GM18499 (cell line): ENCODE measurements around the gene LMOD1.
"Not testable (repeated sequence)": the region's sequence is repeated elsewhere in the genome, so short reads cannot be mapped to it uniquely, and the experiment has no call there.

Experiments
- ATAC-seq: cut with Tn5 transposase; IDR thresholded peaks from one replicate; pipeline ENCODE4 v1.9.1; 2021; ENCODE audit warnings: moderate number of reproducible peaks; ENCODE audit not compliant: insufficient read depth, unreplicated experiment

Gene LMOD1

DNA sequence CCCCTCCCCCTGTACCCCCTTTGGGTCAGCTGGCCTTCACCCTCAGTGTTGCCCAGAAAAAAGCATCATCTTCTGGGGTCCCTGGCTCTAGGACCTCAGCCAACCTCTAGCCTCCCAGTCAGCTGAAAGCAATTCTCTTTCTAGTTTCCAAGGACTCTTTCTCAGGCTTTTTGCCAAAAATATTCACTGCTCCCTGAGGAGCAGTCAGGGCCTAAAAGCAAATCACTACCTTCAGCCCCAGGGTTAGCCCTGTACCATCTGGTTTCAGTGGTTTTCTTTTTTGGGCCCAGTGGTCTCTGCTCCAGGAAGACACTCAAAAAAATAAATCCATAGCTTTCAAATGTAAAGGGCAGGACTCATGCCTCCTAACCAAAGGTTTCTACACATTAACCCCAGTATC, 3.1 kb upstream of the LMOD1 start:
- ATAC-seq, result no peak

DNA sequence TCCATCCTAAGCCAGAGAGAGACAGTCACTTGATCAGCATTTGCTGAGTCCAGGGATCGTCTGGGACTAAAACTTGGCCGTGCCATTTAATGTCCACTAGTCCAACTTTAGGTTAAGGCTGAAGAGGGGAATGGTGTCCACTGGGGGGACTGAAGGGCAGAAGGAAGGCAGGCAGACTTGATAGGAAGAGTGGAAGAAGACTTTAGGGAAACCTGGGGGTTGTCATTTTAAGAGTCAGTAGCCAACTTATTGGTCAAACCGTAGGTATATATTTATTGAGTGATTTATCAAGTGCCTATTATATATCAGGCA, 1.3 kb upstream of the LMOD1 start:
- no peak for ATAC-seq

DNA sequence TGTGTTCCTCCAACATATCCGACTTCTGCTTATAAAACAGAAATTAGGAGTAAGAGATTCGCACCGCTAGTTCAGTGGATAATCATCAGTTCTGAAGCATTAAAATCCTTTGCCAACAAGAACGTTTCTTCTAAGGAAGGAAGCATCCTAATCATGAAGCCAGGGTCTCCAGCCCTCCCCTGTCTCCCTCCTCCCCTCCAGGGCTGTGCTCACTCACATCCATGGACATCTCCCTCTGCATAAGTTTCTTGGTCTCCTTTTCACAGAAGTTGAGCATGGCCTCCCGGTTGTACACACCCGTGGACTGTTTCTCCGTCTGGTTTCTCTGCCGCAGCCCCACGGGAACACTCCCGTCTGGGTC, 505 bp downstream of the LMOD1 start:
- no peak for ATAC-seq

GRCh38 chr1:201945157-201945556, 1.2 kb downstream of the LMOD1 start:
- ATAC-seq, result no peak

- no peak for ATAC-seq
Observed at GRCh38 chr1:201944639-201945038, 1.7 kb downstream of the LMOD1 start.

GRCh38 chr1:201944002-201944401, 2.3 kb downstream of the LMOD1 start:
- ATAC-seq, result no peak

- ATAC-seq, result no peak
Observed at GRCh38 chr1:201942129-201942495, 4.2 kb downstream of the LMOD1 start.

DNA sequence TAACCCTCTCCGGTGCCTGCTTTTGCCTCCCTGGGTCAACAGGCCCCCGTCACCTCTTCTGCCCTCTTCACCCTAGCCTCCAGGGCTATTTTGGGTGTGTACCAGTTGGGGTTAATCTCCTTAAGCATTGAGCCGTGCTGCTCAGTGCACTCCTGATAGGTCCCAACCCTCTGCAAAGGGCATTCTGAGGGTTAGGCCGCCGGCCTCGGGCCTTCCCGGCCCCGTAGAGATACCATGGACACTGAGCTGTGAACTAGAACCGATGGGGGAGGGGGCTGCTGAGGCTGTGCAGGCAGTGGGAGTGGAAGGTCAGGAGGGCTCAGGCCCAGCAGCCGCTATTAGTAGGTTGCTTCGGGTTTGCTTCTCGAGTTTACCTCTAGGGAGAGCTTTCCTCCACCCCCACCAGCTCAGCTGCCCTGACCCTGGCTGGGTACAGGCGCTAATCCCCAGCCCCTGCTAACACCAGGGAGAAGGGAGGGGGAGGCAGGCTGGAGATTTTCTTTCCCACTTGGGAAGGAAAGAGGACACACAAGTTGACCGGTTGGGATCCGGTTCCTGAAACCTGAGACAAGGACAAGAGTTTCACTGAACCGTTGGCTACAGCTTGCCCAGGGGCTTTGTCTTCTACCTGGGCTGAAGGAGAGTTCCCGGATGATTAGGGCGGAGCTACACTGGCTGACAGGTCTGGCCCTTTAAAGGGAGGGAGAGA, 4.8 kb downstream of the LMOD1 start:
- ATAC-seq, result no peak

DNA sequence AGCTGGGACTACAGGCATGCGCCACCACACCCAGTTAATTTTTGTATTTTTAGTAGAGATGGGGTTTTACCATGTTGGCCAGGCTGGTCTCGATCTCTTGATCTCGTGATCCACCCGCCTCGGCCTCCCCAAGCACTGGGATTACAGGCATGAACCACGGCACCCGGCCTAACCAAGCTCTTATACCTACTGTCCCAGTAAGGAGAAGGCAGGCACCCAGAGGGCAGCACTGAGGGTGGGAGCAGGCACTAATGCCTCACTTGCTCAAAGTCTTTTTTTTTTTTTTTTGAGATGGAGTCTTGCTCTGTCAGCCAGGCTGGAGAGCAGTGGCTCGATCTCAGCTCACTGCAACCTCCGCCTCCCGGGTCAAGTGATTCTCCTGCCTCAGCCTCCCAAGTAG, 6.0 kb downstream of the LMOD1 start:
- ATAC-seq, result not testable (repeated sequence)

GRCh38 chr1:201939574-201939973, 6.8 kb downstream of the LMOD1 start:
- no peak for ATAC-seq

DNA sequence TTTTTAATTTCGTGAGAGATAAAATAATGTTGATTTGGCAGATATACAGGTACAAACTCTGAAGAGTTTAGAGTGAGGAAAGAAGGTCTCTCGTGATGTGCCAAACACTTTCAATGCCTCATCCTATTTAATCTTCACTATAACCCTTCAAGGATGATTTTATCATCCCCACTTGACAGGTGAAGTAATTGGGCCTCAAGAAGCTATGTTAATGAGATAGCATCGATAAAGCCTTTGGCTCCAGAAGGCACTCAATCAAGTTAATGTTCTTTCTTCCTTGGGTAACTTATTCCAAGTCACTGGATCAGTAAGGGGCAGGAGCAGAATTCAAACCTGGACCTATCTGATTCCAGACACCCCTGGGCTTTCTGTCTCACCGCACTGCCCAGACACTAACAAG, 7.2 kb downstream of the LMOD1 start:
- no peak for ATAC-seq

DNA sequence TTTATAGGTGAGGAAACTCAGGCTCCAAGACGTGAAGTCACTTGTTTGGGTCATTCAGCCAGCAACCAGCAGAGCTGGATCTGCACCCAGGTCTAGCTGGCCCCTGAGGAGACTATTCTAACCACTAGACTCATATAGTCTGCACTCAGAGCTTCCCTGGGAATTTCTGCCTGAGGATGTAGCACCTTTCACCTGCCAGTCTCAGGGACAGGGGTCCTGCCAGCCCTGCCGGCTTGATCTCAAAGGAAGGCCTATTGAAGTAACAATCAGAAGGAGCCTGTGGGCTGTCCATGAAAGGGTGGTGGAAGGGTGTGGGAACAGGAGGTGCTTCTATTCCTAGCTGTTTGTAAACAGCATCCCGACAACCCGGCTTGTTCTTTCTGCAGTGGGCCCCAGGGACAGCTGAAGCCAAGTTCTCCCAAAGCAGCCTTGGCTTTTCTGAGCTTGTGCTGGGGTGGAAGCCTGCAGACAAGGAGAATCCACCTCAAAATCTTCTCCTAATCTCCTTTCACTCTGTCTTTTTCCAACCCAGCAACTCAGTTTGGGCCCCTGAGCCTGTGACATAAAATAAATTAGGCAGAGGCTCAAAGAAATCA, 7.8 kb downstream of the LMOD1 start:
- no peak for ATAC-seq

DNA sequence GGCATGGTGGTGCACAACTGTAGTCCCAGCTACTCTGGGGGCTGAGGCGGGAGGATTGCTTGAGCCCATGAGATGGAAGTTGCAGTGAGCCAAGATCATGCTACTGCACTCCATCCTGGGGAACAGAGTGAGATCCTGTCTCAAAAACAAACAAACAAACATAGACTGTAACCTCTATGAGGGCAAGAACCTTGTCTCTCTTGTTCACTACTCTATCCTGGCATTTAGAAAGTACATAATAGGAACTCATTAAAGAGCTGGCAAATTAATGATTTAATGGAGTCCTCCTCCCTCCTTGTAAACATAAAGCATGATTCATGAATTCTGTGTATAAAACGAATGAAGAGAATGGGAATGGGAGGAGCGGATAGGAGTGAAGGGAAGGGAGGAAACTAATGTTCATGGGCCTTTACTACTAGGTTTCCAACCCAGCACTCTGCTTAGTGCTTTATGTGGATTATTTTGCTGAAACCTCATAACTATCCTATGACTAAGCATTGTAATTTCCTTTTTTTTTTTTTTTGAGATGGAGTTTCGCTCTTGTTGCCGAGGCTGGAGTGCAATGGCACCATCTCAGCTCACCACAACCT, 8.6 kb downstream of the LMOD1 start:
- no peak for ATAC-seq

DNA sequence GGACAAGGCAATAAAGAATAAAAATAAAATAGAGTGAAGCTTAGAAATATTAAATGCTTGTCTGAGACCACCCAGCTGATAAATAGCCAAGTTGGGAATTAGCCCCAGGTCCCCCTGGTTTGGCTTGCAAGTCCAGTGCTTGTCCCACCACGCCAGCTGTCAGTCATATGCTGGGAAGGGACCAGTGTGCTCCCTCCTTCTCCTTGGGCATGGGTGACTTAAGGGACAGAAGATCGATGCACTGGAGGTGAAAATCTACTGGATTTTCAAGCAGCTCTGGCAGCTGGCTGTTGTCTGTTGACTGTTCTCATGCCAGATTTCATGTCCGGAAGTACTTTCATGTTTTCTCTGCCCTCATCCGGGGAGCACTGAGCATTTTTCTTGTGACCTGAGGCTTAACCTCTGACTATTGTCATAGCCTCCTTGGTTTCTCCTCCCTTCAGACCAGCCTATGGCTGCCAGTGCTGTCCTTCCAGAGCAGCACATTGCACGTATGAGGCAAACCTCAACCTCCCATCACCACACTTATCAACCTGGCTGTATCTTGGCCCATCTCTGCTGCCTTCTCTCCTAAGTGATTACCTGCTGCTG, 12.4 kb downstream of the LMOD1 start:
- no peak for ATAC-seq

DNA sequence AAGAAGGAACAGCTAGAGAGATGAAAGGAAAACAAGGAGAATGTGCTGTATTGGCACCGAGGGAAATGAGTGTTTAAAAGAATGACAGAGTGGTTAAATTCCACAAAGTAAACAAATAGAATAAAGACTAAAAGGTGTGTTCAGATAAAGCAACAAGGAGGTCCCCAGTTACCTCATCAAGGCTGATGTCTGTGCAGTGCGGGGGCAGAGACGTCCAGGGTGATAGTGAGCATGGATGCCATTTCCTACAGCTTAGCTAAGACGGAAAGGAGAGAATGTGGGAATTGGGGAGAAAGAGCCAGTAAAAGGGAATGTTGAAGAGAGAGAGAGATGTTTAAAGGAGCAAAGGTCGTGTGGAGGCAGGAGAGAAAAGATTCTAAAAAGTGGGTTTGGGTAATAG, 15.5 kb downstream of the LMOD1 start:
- no peak for ATAC-seq

- ATAC-seq, result no peak
Observed at GRCh38 chr1:201930137-201930536, 16.2 kb downstream of the LMOD1 start.

GRCh38 chr1:201928266-201928665, 18.1 kb downstream of the LMOD1 start:
- ATAC-seq, result no peak

DNA sequence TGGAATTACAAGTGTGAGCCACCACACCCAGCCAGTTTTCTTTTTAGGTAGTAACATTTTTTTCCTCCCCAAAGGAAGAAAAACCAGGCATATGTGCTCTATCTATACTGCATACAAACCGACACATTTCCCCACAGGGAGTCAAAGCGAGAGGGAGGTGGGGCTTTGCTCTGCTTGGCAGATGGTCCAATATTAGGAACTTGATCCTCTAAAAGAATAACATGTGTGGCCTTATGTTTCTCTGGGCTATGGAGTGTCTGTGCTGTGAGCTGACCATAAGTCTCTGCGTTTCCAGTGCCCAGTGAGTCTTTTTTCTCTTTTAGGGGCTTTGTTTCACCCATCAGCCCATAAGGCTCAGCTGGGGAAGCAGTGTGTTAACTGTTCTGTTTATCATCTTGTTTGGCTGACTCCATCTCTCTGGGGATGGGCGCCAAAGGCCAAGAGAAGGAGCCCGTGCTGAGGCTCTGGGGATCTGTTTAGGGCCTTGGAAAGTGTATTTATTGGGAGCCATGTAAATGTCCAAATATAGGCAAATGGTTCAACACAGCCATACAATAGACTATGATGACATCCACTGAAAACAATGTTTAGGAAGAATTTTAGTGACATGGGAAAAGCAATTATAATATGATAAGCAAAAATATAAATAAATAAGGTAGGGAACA, 20.2 kb downstream of the LMOD1 start:
- ATAC-seq, result no peak

GRCh38 chr1:201925301-201925567, 21.1 kb downstream of the LMOD1 start:
- ATAC-seq, result no peak

- no peak for ATAC-seq
Observed at GRCh38 chr1:201921952-201922558, 24.3 kb downstream of the LMOD1 start.

- ATAC-seq, result no peak
Observed at GRCh38 chr1:201918343-201918742, 28.0 kb downstream of the LMOD1 start.
